Measurements from ENCODE around the gene KLHL17. TPM values are rescaled to one million over a fixed set of nuclear protein-coding genes. Genes with fewer than 3 reads are reported as not detected.
A peak's percentile ranks its signal among the peaks of the same experiment; 100 is the strongest.

Gene KLHL17
- total RNA-seq, 1 experiment from 2014 or later, result 58.8 TPM

- DNase-seq (ENCODE audit: low read depth, low spot score), result no peak
- in situ Hi-C loops (cut with HindIII; ENCODE audit: low pct_unique_long_range_greater_than_20kb, low sequenced_read_pairs) (no loop called here), intact Hi-C loops (cut with micrococcal nuclease; ENCODE audit: unreplicated experiment) (no loop called here)
- TF ChIP-seq CTCF (IDR thresholded peaks at IDR 0.05) (peak; percentile 98), TCF7L2 (IDR thresholded peaks at IDR 0.05; ENCODE audit: low read depth, low read length) (no peak)
- Histone ChIP-seq H3K9me3 (ENCODE audit: control insufficient read depth, insufficient read depth, low read depth, low read length) (no peaks in the 10 kb centered on the region), H3K27ac (ENCODE audit: low read length) (no peak overlapping the region), H3K4me3 (ENCODE audit: low read depth in 2 of 2, low read length in 2 of 2) (peak overlapping the region; percentile 18 to 29; a peak in 3 of 4 replicates), H3K4me1 (ENCODE audit: control insufficient read depth, insufficient read depth, low read length) (no peaks in the 10 kb centered on the region; the same call in 1 of the 2 replicates), H3K36me3 (ENCODE audit: control insufficient read depth, insufficient read depth, low read length) (no peaks in the 10 kb centered on the region), H3K27me3 (ENCODE audit: control insufficient read depth, insufficient read depth, low read length) (no peaks in the 10 kb centered on the region)
- POLR2A ChIA-PET, result no interaction called here
- CTCF ChIA-PET, result interaction anchor here (0.5 to 2.2 kb wide), 9 partner anchors 14 to 310 kb away, joined by 3 to 11 read pairs (median 5); partner anchors contain the start of gene HES4
- no TSS peak for BruUV-seq (replicated peaks)
- ATAC-seq, result peak; percentile 74
These were observed 23.6 kb downstream of the KLHL17 start for GRCh38 chr1:983798-984475.

- H3K4me3 ChIP-seq (ENCODE audit: low read depth in 2 of 2, low read length in 2 of 2), result peak overlapping the region; percentile 18 to 29; a peak in 3 of 4 replicates
- in situ Hi-C loops (cut with HindIII; ENCODE audit: low pct_unique_long_range_greater_than_20kb, low sequenced_read_pairs), result no loop called here
- BruUV-seq (replicated peaks), result no TSS peak
These were observed 24.1 kb downstream of the KLHL17 start for GRCh38 chr1:984476-984814.

More at GRCh38 chr1:984476-984814, 24.1 kb downstream of the KLHL17 start:
- H3K9me3 ChIP-seq (ENCODE audit: control insufficient read depth, insufficient read depth, low read depth, low read length), result no peaks in the 10 kb centered on the region
- H3K27ac ChIP-seq (ENCODE audit: low read length), result no peak overlapping the region
- ChIA-PET POLR2A (no interaction called here), CTCF (interaction anchor here (0.5 to 2.2 kb wide), 9 partner anchors 13 to 309 kb away, joined by 3 to 11 read pairs (median 5); partner anchors contain the start of gene HES4)
- intact Hi-C loops (cut with micrococcal nuclease; ENCODE audit: unreplicated experiment), result no loop called here
- no peaks in the 10 kb centered on the region for H3K36me3 ChIP-seq (ENCODE audit: control insufficient read depth, insufficient read depth, low read length)
- TF ChIP-seq POLR2AphosphoS5 (IDR thresholded peaks at IDR 0.05; ENCODE audit: low read depth, low read length) (no peak), SIN3A (IDR thresholded peaks at IDR 0.05; ENCODE audit: borderline replicate concordance, insufficient read depth, low read depth, low read length) (no peak), REST (IDR thresholded peaks at IDR 0.05; ENCODE audit: insufficient read depth in 1 of 2, low read depth in 2 of 2, low read length in 1 of 2) (no peak), TCF7L2 (IDR thresholded peaks at IDR 0.05; ENCODE audit: low read depth, low read length) (no peak), CTCF (IDR thresholded peaks at IDR 0.05) (no peak)
- DNase-seq (ENCODE audit: low read depth, low spot score) (no peak), ATAC-seq (peak; percentile 14)
- no peaks in the 10 kb centered on the region; the same call in 1 of the 2 replicates for H3K4me1 ChIP-seq (ENCODE audit: control insufficient read depth, insufficient read depth, low read length)
- H3K27me3 ChIP-seq (ENCODE audit: control insufficient read depth, insufficient read depth, low read length), result no peaks in the 10 kb centered on the region
